ENCODE measurements around the gene SPTLC2.

Gene SPTLC2

DNA sequence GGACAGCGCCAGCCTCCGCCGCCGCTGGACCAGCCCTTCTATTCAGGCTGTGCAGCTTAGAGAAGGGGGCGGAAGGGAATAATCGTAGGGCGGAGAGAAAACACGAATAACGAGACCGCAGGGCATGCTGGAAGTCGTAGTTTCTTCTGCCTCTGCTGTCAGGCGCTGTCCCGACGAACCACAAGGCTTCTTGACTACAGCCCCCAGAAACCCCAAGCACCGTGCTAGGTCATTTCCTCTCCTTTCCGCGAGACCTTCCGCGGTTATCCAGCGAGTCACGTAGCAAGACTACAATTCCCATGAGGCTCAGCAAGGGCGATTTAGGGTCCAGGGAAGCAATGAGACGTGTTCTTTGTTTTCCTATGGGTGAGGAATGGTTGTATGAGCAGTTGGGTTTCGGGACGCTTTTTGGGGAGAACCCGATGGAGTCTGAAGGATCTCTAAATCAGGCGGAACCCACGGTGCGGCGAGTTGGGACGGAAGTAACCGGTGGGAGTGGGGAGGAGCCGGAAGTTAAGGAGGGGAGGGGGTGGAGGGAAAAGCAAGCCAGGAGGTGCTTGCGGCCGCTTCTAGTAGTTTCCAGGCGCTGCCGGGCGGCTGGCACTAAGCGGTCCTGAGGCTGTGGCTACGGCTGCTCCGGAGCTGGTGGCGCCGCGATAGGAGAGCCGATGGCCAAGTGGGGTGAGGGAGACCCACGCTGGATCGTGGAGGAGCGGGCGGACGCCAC lies 158.8 kb downstream of the SPTLC2 start, which contains the start of the genes AHSA1 and VIPAS39:
Gene AHSA1, plus strand, starts transcription at position 572 of the 727 bp plus-strand sequence. Its CDS starts 97 bp downstream, at position 669.
Gene VIPAS39, minus strand, starts transcription at position 80 of the 727 bp plus-strand sequence. CDS start 3,499 bp downstream, outside the sequence.
- peak; percentile 100 for DNase-seq

DNA sequence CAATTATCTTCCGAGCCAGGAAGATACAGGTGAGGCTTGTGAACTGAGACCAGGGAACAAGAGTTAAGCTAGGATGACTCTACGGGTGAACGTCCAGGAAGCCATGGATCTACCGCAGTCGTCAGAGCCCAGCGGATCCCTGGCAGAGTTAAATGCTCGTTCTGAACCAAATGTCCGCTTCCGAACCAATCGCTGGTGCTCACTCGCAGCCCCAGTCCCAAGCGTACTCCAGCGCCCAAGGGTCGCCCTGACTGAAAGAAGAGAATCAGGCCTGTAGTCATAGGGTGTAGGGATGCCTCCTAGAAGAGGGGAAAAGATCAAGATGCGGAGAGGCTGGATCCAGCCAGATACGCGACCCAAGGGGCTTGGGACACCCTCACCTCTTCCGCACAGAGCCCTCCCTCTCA lies 159.3 kb downstream of the SPTLC2 start:
- peak; percentile 69 for DNase-seq
